ENCODE measurements around the gene PSKH1.
"Not testable (repeated sequence)": the region's sequence is repeated elsewhere in the genome, so short reads cannot be mapped to it uniquely, and the experiment has no call there.

Gene PSKH1

GRCh38 chr16:67961551-67961957 lies 68.5 kb downstream of the PSKH1 start:
- DNase-seq (ENCODE audit: low spot score), result peak; percentile 51

- DNase-seq (ENCODE audit: low spot score), result no peak
Observed at GRCh38 chr16:67962135-67962534, 69.1 kb downstream of the PSKH1 start.

GRCh38 chr16:67963292-67963661 lies 70.2 kb downstream of the PSKH1 start:
- DNase-seq (ENCODE audit: low spot score), result no peak

GRCh38 chr16:67963662-67964321 lies 70.7 kb downstream of the PSKH1 start:
- no peak for DNase-seq (ENCODE audit: low spot score)

- no peak for DNase-seq (ENCODE audit: low spot score)
Observed at GRCh38 chr16:67964477-67965131, 71.5 kb downstream of the PSKH1 start.

GRCh38 chr16:67965668-67966548 lies 72.9 kb downstream of the PSKH1 start:
- peak; percentile 63 for DNase-seq (ENCODE audit: low spot score)

- DNase-seq (ENCODE audit: low spot score), result peak; percentile 63
Observed at GRCh38 chr16:67966549-67967182, 73.6 kb downstream of the PSKH1 start.

- DNase-seq (ENCODE audit: low spot score), result no peak
Observed at GRCh38 chr16:67967183-67967957, 74.3 kb downstream of the PSKH1 start.

GRCh38 chr16:67967958-67968399 lies 74.9 kb downstream of the PSKH1 start:
- DNase-seq (ENCODE audit: low spot score), result no peak

- DNase-seq (ENCODE audit: low spot score), result peak; percentile 68
Observed at GRCh38 chr16:67968400-67969253, 75.6 kb downstream of the PSKH1 start, which contains the start of gene SLC12A4. TSS of gene SLC12A4 (minus strand) at chr16:67968637. CDS start at chr16:67968553, 84 bp downstream.

- DNase-seq (ENCODE audit: low spot score), result no peak
Observed at GRCh38 chr16:67969254-67970039, 76.4 kb downstream of the PSKH1 start.

GRCh38 chr16:67971111-67971510 lies 78.1 kb downstream of the PSKH1 start:
- DNase-seq (ENCODE audit: low spot score), result no peak

GRCh38 chr16:67972285-67972684 lies 79.2 kb downstream of the PSKH1 start:
- DNase-seq (ENCODE audit: low spot score), result not testable (repeated sequence)

- no peak for DNase-seq (ENCODE audit: low spot score)
Observed at GRCh38 chr16:67975321-67976105, 82.5 kb downstream of the PSKH1 start.

- no peak for DNase-seq (ENCODE audit: low spot score)
Observed at GRCh38 chr16:67976205-67976604, 83.2 kb downstream of the PSKH1 start.

GRCh38 chr16:67977005-67977404 lies 84.0 kb downstream of the PSKH1 start:
- no peak for DNase-seq (ENCODE audit: low spot score)

- DNase-seq (ENCODE audit: low spot score), result no peak
Observed at GRCh38 chr16:67977469-67978227, 84.6 kb downstream of the PSKH1 start.

Measured in SW480 (cell line).